IMR-90 (cell line): ENCODE results near the gene LATS1. TPM values are rescaled to one million over a fixed set of nuclear protein-coding genes. Genes with fewer than 3 reads are reported as not detected.

Experiments
- ATAC-seq: fragments of 200-7000 bp; cut with Tn5 transposase; 2 replicates; pipeline ENCODE4 v1.9.1; 2020; ENCODE audit warnings: low read depth, mild to moderate bottlenecking, moderate library complexity
- BruUV-seq: library from RNA; stranded (reverse); fragments of 400-500 nt; replicated peaks from 2 replicates; lab custom pipeline; 2021; lab: Mats Ljungman, UMichigan
- CTCF ChIA-PET: fragments of 300-600 bp; formaldehyde crosslinking; extraction: SDS; loops from one replicate; lab custom pipeline; 2021; ENCODE audit warnings: antibody characterized with exemption; lab: Yijun Ruan, JAX
- POLR2A ChIA-PET: fragments of 300-600 bp; sonication (Branson Sonifier 250); formaldehyde crosslinking; loops from one replicate; lab custom pipeline; 2022; ENCODE audit warnings: antibody characterized with exemption; ENCODE audit not compliant: unreplicated experiment; lab: Charles Lee
- DNase-seq: peaks from one replicate; pipeline ENCODE4 v3.0.0; 2013
- H2AFZ ChIP-seq: replicated peaks from 2 replicates; pipeline ENCODE3; 2013; ENCODE audit warnings: low read length, mild to moderate bottlenecking; ENCODE audit not compliant: poor library complexity
- H2AK5ac ChIP-seq: 2 replicates; pipeline ENCODE4 v1.6.1; 2013; ENCODE audit warnings: low read depth, low read length, inconsistent platforms
- H2AK9ac ChIP-seq: replicated peaks from 2 replicates; pipeline ENCODE3; 2013; ENCODE audit warnings: mild to moderate bottlenecking, low read depth, low read length, moderate library complexity; ENCODE audit not compliant: poor library complexity
- H2BK120ac ChIP-seq: 2 replicates; pipeline ENCODE4 v1.6.1; 2013; ENCODE audit warnings: low read depth, low read length, inconsistent platforms
- H2BK15ac ChIP-seq: 3 replicates; pipeline ENCODE4 v1.6.1; 2013; ENCODE audit warnings: low read depth, low read length, inconsistent platforms
- H2BK20ac ChIP-seq: 2 replicates; pipeline ENCODE4 v1.6.1; 2013; ENCODE audit warnings: low read depth, mild to moderate bottlenecking, inconsistent platforms, low read length, moderate library complexity
- H2BK5ac ChIP-seq: 2 replicates; pipeline ENCODE4 v1.6.1; 2013; ENCODE audit warnings: mild to moderate bottlenecking, low read depth, low read length, inconsistent platforms; ENCODE audit not compliant: poor library complexity, severe bottlenecking
- H3K14ac ChIP-seq: replicated peaks from 2 replicates; pipeline ENCODE4 v1.6.1; 2013; ENCODE audit warnings: low read depth, low read length, inconsistent platforms
- H3K18ac ChIP-seq: 2 replicates; pipeline ENCODE4 v1.6.1; 2013; ENCODE audit warnings: low read depth, low read length, control low read depth
- H3K23ac ChIP-seq: 2 replicates; pipeline ENCODE4 v1.6.1; 2013; ENCODE audit warnings: low read depth, low read length, inconsistent platforms
- H3K27ac ChIP-seq: 2 replicates; pipeline ENCODE4 v1.5.1; 2013; ENCODE audit warnings: mild to moderate bottlenecking, control low read depth, low read length; ENCODE audit not compliant: insufficient read depth
- H3K27me3 ChIP-seq: 2 replicates; pipeline ENCODE4 v1.6.1; 2013; ENCODE audit warnings: low read length; ENCODE audit not compliant: control insufficient read depth, insufficient read depth
- H3K36me3 ChIP-seq: 2 replicates; pipeline ENCODE4 v1.6.1; 2013; ENCODE audit warnings: low read length, mixed read lengths; ENCODE audit not compliant: control insufficient read depth, insufficient read depth
- H3K4ac ChIP-seq: 2 replicates; pipeline ENCODE4 v1.6.1; 2013; ENCODE audit warnings: low read depth, low read length, inconsistent platforms
- H3K4me1 ChIP-seq: 2 replicates; pipeline ENCODE4 v1.6.1; 2013; ENCODE audit warnings: low read length, mixed read lengths; ENCODE audit not compliant: control insufficient read depth, insufficient read depth
- H3K4me2 ChIP-seq: 2 replicates; pipeline ENCODE4 v1.6.1; 2013; ENCODE audit warnings: low read depth, mild to moderate bottlenecking, control low read depth, low read length, moderate library complexity
- H3K4me3 ChIP-seq: 2 replicates; pipeline ENCODE4 v1.5.1; 2013; ENCODE audit warnings: low read depth, mild to moderate bottlenecking, control low read depth, low read length, moderate library complexity; ENCODE audit not compliant: insufficient read depth
- H3K56ac ChIP-seq: 2 replicates; pipeline ENCODE4 v1.6.1; 2013; ENCODE audit warnings: low read length, inconsistent platforms; ENCODE audit not compliant: insufficient read depth; ENCODE audit errors: extremely low read depth
- H3K79me1 ChIP-seq, 2 experiments: 2 replicates each; pipeline ENCODE4 v1.6.1; 2013; ENCODE audit warnings: low read length in 2 of 2, inconsistent platforms in 1 of 2, low read depth in 1 of 2
- H3K9ac ChIP-seq: 2 replicates; pipeline ENCODE4 v1.6.1; 2013; ENCODE audit warnings: low read depth, low read length, control low read depth
- H3K9me1 ChIP-seq: 2 replicates; pipeline ENCODE4 v1.6.1; 2013; ENCODE audit warnings: low read length, inconsistent platforms; ENCODE audit not compliant: insufficient read depth
- H3K9me3 ChIP-seq: 2 replicates; pipeline ENCODE4 v1.6.1; 2013; ENCODE audit warnings: low read length; ENCODE audit not compliant: control insufficient read depth, insufficient read depth
- H4K20me1 ChIP-seq: 2 replicates; pipeline ENCODE4 v1.6.1; 2013; ENCODE audit warnings: low read length, inconsistent platforms; ENCODE audit not compliant: insufficient read depth
- H4K5ac ChIP-seq: 2 replicates; pipeline ENCODE4 v1.6.1; 2013; ENCODE audit warnings: mild to moderate bottlenecking, low read depth, low read length, control low read depth
- H4K8ac ChIP-seq, 2 experiments: 2 replicates each; pipeline ENCODE4 v1.6.1; 2013; ENCODE audit warnings: low read depth in 2 of 2, low read length in 2 of 2, control low read depth in 1 of 2, inconsistent platforms in 1 of 2
- H4K91ac ChIP-seq: 2 replicates; pipeline ENCODE4 v1.6.1; 2013; ENCODE audit warnings: low read depth, low read length, inconsistent platforms; ENCODE audit not compliant: insufficient read depth
- MAFK ChIP-seq: IDR thresholded peaks from 2 replicates; pipeline ENCODE4 v1.6.1; 2012; ENCODE audit warnings: low read depth, low read length, improper control_type of control experiment
- MAZ ChIP-seq: IDR thresholded peaks from 2 replicates; pipeline ENCODE4 v1.6.1; 2012; ENCODE audit warnings: low read depth, mild to moderate bottlenecking, low read length, improper control_type of control experiment, moderate library complexity, borderline replicate concordance
- dilution Hi-C: fragments of 300-500 bp; cut with HindIII; formaldehyde crosslinking; loops from one replicate; pipeline ENCODE4 v1.14.3; 2018; ENCODE audit warnings: low sequenced_read_pairs; ENCODE audit not compliant: unreplicated experiment
- in situ Hi-C: fragments of 300-500 bp; cut with MboI; formaldehyde crosslinking; loops from 3 replicates; pipeline ENCODE4 v1.14.3; 2019; ENCODE audit warnings: low sequenced_read_pairs, inconsistent platforms, mixed read lengths
- intact Hi-C: fragments of 100-400 bp; cut with micrococcal nuclease; formaldehyde crosslinking; loops from 2 replicates; pipeline ENCODE4 v1.10.0; 2022
- polyA plus RNA-seq, 3 experiments: library from polyadenylated mRNA; depleted of rRNA; stranded (reverse); fragments of >200 nt; gene quantifications; 2 replicates each; pipeline ENCODE4 v1.2.3, GENCODE V29; 2012; ENCODE audit warnings: low replicate concordance in 1 of 3
- total RNA-seq: library from RNA; depleted of rRNA; stranded (reverse); fragments of >200 nt; gene quantifications from 2 replicates; pipeline ENCODE4 v1.2.3, GENCODE V29; 2012

The LATS1 gene
- total and polyA plus RNA-seq, 2 of the 4 experiments (the other 2 are of a cell fraction): 7.9 to 20.1 TPM

DNA sequence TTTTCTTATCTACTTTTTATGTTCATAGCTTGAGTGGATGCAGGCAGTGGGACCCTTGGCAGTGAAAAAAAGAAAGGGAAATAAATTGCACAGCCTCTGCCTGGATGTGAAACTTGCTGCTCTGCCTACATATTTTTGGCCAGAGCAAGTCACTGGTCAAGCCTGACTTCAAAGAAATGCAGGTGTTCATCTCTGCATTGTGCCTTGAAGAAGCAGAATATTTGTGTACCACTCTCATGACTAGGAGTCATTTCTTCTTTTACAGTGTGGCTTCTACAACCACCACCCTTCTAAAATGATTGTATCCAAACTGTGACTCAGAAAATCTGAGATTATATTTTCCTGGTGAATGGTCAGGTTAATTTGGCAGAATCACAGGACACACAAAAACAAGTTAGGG, 66.8 kb downstream of the LATS1 start:
- POLR2A ChIA-PET: no interaction called here
- no peaks in the 10 kb centered on the region for H3K27me3 ChIP-seq
- H4K91ac ChIP-seq: no peak overlapping the region
- dilution Hi-C loops (no loop called here), in situ Hi-C loops (no loop called here), intact Hi-C loops (no loop called here)
- no peak overlapping the region for H2AK5ac ChIP-seq
- no peak overlapping the region for H3K18ac ChIP-seq
- no peak overlapping the region for H3K23ac ChIP-seq
- BruUV-seq: no TSS peak
- DNase-seq (no peak), ATAC-seq (no peak)
- no peak overlapping the region for H2BK20ac ChIP-seq
- H2AK9ac ChIP-seq: no peak overlapping the region
- peaks cover 5 to 12% of the 10 kb centered on the region in 2 experiments; a peak in 2 of 4 replicates for H3K79me1 ChIP-seq
- H3K27ac ChIP-seq: no peak overlapping the region
- no peaks in the 10 kb centered on the region for H4K20me1 ChIP-seq
- no peak overlapping the region for H3K56ac ChIP-seq
- no peaks in the 10 kb centered on the region for H3K36me3 ChIP-seq
- no peak overlapping the region for H2BK15ac ChIP-seq
- no peak overlapping the region for H2BK5ac ChIP-seq
- H3K9ac ChIP-seq: no peak overlapping the region
- no peak overlapping the region for H4K5ac ChIP-seq
- H3K14ac ChIP-seq: no peak overlapping the region
- H3K9me3 ChIP-seq: no peaks in the 10 kb centered on the region
- no peak overlapping the region for H3K4ac ChIP-seq
- no peak overlapping the region for H2AFZ ChIP-seq
- no peak overlapping the region for H2BK120ac ChIP-seq
- TF ChIP-seq MAZ (no peak), MAFK (no peak)
- CTCF ChIA-PET: no interaction called here
- no peak overlapping the region for H3K4me2 ChIP-seq
- H4K8ac ChIP-seq: no peak overlapping the region
- H3K4me1 ChIP-seq: no peaks in the 10 kb centered on the region
- no peaks in the 10 kb centered on the region for H3K9me1 ChIP-seq
- H3K4me3 ChIP-seq: no peak overlapping the region
